GM23248 (cell line): ENCODE results near the gene CEND1.

Experiments used
- EZH2 ChIP-seq: fragments of 200-600 bp; sonication (generic); IDR thresholded peaks from 2 replicates; pipeline ENCODE4 v1.6.1; 2018; ENCODE audit warnings: antibody characterized with exemption, mild to moderate bottlenecking; ENCODE audit not compliant: insufficient read depth, poor library complexity, severe bottlenecking
- EZH2phosphoT487 ChIP-seq: fragments of 200-600 bp; sonication (generic); IDR thresholded peaks from 2 replicates; pipeline ENCODE4 v1.6.1; 2018; ENCODE audit warnings: antibody characterized with exemption, moderate library complexity, mild to moderate bottlenecking, low read depth; ENCODE audit not compliant: insufficient read depth

GRCh38 chr11:792535-792821 lies 2.6 kb upstream of the CEND1 start:
- TF ChIP-seq EZH2 (no peak), EZH2phosphoT487 (no peak)
